Activated naive CD4-positive, alpha-beta T cell treated with anti-CD3 and anti-CD28 coated beads, Interleukin-2, amount 50 U/mL, for 72 hours (primary cell): ENCODE data around the gene SH3BGRL2. TPM values are rescaled to one million over a fixed set of nuclear protein-coding genes. Genes with fewer than 3 reads are reported as not detected.
"Not testable (repeated sequence)": the region's sequence is repeated elsewhere in the genome, so short reads cannot be mapped to it uniquely, and the experiment has no call there.

ENCODE experiments used
- ATAC-seq, 2 donors: fragments of 150-1000 bp; cut with Tn5 transposase; 2 replicates each; pipeline ENCODE4 v1.10.0; 2021; ENCODE audit warnings: mild to moderate bottlenecking in 2 of 2, moderate library complexity in 2 of 2
- DNase-seq, 2 donors: peaks; one replicate each; pipeline ENCODE4 v3.0.0; 2021 to 2022; ENCODE audit warnings: low spot score in 2 of 2
- H3K27ac Mint-ChIP-seq, 2 donors: one replicate each; pipeline ENCODE4 v1.8.0; 2022; ENCODE audit warnings: mild to moderate bottlenecking in 2 of 2, mixed read lengths in 2 of 2
- H3K36me3 Mint-ChIP-seq, 2 donors: one replicate each; pipeline ENCODE4 v1.8.0; 2022; ENCODE audit warnings: mixed read lengths in 2 of 2
- H3K9me3 Mint-ChIP-seq, 2 donors: one replicate each; pipeline ENCODE4 v1.8.0; 2022; ENCODE audit warnings: mixed read lengths in 2 of 2
- total RNA-seq, 2 donors: library from RNA; stranded (reverse); gene quantifications; one replicate each; pipeline ENCODE4 v1.2.3, GENCODE V29; 2022

SH3BGRL2 gene
- total RNA-seq, 2 donors from 2014 or later, result 0.32 to 0.64 TPM

- ATAC-seq (no peak), DNase-seq (no peak)
- H3K27ac Mint-ChIP-seq, result no peak overlapping the region
- peaks cover 0 to under 1% of the 10 kb centered on the region in 2 donors for H3K36me3 Mint-ChIP-seq
- peaks cover 0 to 4% of the 10 kb centered on the region in 2 donors for H3K9me3 Mint-ChIP-seq
Measured at GRCh38 chr6:79669766-79670165, 38.6 kb downstream of the SH3BGRL2 start.

GRCh38 chr6:79670789-79671188, 39.7 kb downstream of the SH3BGRL2 start:
- DNase-seq, result no peak
- Mint-ChIP-seq H3K9me3 (peaks cover 0 to 4% of the 10 kb centered on the region in 2 donors), H3K27ac (peak overlapping the region; percentile 65 to 89), H3K36me3 (no peaks in the 10 kb centered on the region)
- no peak for ATAC-seq

- H3K9me3 Mint-ChIP-seq, result peaks cover 0 to 4% of the 10 kb centered on the region in 2 donors
- peak in 1 of 2 donors; percentile 32 for DNase-seq
- H3K27ac Mint-ChIP-seq, result peak overlapping the region; percentile 84 to 89
- no peaks in the 10 kb centered on the region for H3K36me3 Mint-ChIP-seq
- peak; percentile 87 to 90 for ATAC-seq
Measured at GRCh38 chr6:79671600-79672266, 40.6 kb downstream of the SH3BGRL2 start.

DNA sequence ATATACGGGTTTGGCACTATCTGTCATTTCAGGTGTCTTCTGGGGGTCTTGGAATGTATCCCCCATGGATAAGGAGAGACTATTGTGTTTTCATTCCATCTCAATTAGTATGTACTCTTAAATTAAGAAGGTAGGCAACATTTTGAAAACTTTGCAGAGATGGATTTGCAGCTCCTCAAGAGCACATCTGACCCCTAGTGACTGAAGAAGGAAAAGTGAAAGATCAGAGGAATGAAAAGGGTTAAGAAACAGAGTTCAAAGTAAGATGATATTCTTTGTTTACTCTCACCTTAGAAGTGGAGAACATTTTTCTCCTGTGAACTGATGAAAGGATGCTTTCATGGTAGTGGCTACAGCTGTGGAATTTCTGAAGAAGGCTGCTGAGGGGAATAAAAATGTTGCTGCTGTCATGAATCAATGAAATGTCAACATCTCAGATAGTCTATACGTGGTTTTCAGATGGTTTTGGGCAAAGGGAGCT, 41.5 kb downstream of the SH3BGRL2 start:
- Mint-ChIP-seq H3K27ac (peak overlapping the region in 1 of 2 donors; percentile 89), H3K9me3 (peaks cover 0 to 4% of the 10 kb centered on the region in 2 donors), H3K36me3 (no peaks in the 10 kb centered on the region)
- DNase-seq (no peak), ATAC-seq (no peak)

- H3K9me3 Mint-ChIP-seq, result peaks cover 0 to 4% of the 10 kb centered on the region in 2 donors
- ATAC-seq, result no peak
- no peak for DNase-seq
- H3K27ac Mint-ChIP-seq, result no peak overlapping the region
- no peaks in the 10 kb centered on the region for H3K36me3 Mint-ChIP-seq
Measured at GRCh38 chr6:79673947-79674346, 42.8 kb downstream of the SH3BGRL2 start.

DNA sequence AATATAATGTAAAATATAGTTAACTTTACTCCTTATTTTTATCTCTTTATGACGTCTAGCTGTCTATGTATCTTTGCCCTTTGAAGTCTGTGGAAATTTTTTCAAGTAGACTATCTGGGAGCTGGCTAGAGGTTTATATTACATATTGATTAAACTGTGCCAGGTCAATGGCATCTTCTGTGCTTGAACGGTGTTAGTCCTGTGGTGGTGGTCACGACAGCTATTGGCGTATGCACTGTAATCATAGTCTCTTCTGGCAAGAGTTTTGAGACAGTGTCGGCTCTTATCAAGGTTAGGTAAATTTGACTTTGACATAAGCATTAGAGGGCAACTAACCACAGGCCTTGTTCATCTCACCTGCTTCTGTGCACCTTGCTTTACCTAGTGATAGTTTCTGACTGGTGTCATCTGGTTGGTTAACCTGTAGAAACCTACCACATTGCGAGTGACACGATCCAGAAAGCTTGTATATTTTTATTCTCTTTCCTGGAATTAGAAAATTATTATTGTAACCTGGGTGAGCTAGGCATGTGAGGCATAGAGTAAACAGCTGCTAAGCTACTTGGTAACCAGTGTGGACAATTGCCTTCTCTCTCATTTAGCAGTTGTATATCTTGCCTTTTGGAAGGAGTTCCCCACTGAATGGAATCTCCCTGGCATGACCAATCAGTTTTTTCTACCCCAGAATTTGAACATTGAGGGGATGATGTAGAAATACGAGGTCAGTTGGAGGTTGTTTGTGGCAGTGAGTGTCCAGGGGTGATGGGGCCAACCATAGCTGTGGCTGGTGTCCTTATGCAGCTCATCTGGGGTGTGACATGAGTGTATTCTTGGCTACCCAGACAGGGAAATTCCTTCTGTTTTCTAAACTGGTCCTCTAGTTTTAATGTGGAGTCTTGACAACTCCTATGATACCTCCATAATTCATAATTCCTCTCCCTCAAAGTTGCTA, 45.9 kb downstream of the SH3BGRL2 start:
- DNase-seq (no peak), ATAC-seq (no peak)
- peaks cover 3 to 5% of the 10 kb centered on the region in 2 donors for H3K9me3 Mint-ChIP-seq
- H3K36me3 Mint-ChIP-seq, result peaks cover 0 to 4% of the 10 kb centered on the region in 2 donors
- H3K27ac Mint-ChIP-seq, result no peak overlapping the region

GRCh38 chr6:79682682-79683081, 51.6 kb downstream of the SH3BGRL2 start:
- not testable (repeated sequence) for H3K36me3 Mint-ChIP-seq, H3K9me3 Mint-ChIP-seq, DNase-seq, ATAC-seq, H3K27ac Mint-ChIP-seq

GRCh38 chr6:79684876-79685275, 53.7 kb downstream of the SH3BGRL2 start:
- peaks cover 3% of the 10 kb centered on the region in 2 donors for H3K9me3 Mint-ChIP-seq
- H3K36me3 Mint-ChIP-seq, result peaks cover 0 to 4% of the 10 kb centered on the region in 2 donors
- ATAC-seq (no peak), DNase-seq (no peak)
- no peak overlapping the region for H3K27ac Mint-ChIP-seq

- Mint-ChIP-seq H3K27ac (peak overlapping the region in 1 of 2 donors; percentile 43), H3K36me3 (peaks cover 4% of the 10 kb centered on the region in 2 donors), H3K9me3 (no peaks in the 10 kb centered on the region)
- DNase-seq (no peak), ATAC-seq (no peak)
Measured at GRCh38 chr6:79686707-79687309, 55.7 kb downstream of the SH3BGRL2 start.

- no peak for ATAC-seq
- H3K9me3 Mint-ChIP-seq, result no peaks in the 10 kb centered on the region
- DNase-seq, result no peak
- H3K27ac Mint-ChIP-seq, result no peak overlapping the region
- H3K36me3 Mint-ChIP-seq, result peaks cover 4% of the 10 kb centered on the region in 2 donors
Measured at GRCh38 chr6:79687759-79688158, 56.6 kb downstream of the SH3BGRL2 start.

GRCh38 chr6:79694156-79694555, 63.0 kb downstream of the SH3BGRL2 start:
- Mint-ChIP-seq H3K36me3 (peaks cover 4 to 9% of the 10 kb centered on the region in 2 donors), H3K27ac (no peak overlapping the region), H3K9me3 (no peaks in the 10 kb centered on the region)
- ATAC-seq (no peak), DNase-seq (no peak)

- Mint-ChIP-seq H3K9me3 (no peaks in the 10 kb centered on the region), H3K36me3 (peaks cover 4 to 9% of the 10 kb centered on the region in 2 donors), H3K27ac (no peak overlapping the region)
- DNase-seq (no peak), ATAC-seq (no peak)
Measured at GRCh38 chr6:79694623-79695343, 63.7 kb downstream of the SH3BGRL2 start.

DNA sequence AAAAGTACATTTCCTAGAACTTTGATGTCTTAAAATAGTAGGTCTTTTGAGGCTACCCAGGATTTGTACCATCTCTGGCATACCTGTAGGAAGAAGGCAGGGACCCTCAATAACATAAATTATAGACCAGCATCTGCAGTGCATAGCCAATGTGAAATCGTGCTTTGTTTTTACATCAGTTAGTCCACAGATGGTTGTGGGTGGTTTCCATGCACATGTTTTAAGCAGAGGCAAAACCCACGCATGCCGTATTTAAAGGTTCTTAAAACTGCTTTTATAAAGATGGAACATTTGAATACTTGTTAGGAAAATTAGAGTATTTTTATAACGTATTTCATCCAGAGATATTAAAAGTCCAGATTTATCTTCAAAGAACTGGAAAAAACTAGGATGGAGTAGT, 66.3 kb downstream of the SH3BGRL2 start:
- DNase-seq (no peak), ATAC-seq (no peak)
- Mint-ChIP-seq H3K36me3 (peaks cover 0 to 6% of the 10 kb centered on the region in 2 donors), H3K9me3 (no peaks in the 10 kb centered on the region), H3K27ac (no peak overlapping the region)

DNA sequence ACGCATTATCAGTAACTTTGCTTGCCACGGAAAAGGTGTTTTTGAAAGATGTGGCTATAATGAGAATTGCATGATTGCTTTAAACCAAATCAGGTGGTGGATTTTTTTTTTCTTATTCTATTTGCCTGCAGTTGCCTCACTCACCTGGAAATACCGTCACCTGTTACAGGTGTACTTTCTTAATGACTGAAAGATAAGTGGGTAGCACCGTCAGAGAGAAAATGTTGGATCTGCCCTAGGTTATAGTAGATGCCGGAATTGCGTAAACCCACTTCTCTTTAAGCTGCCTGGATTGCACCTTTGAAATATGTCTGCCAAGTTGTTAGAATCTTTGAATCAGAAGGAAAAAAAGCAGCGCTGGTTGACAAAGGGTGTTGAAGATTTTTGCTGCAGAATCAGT, 68.5 kb downstream of the SH3BGRL2 start:
- ATAC-seq (no peak), DNase-seq (no peak)
- Mint-ChIP-seq H3K36me3 (peaks cover 0 to 3% of the 10 kb centered on the region in 2 donors), H3K27ac (no peak overlapping the region), H3K9me3 (no peaks in the 10 kb centered on the region)

GRCh38 chr6:79702691-79703090, 71.6 kb downstream of the SH3BGRL2 start:
- no peak overlapping the region for H3K27ac Mint-ChIP-seq
- no peaks in the 10 kb centered on the region for H3K36me3 Mint-ChIP-seq
- ATAC-seq (peak; percentile 88 to 96), DNase-seq (peak in 1 of 2 donors; percentile 10)
- H3K9me3 Mint-ChIP-seq, result no peaks in the 10 kb centered on the region

GRCh38 chr6:79704200-79704599, 73.1 kb downstream of the SH3BGRL2 start:
- Mint-ChIP-seq H3K9me3 (no peaks in the 10 kb centered on the region), H3K27ac (no peak overlapping the region), H3K36me3 (no peaks in the 10 kb centered on the region)
- DNase-seq (no peak), ATAC-seq (no peak)
